ENCODE results near the gene SPAG16. TPM values are rescaled to one million over a fixed set of nuclear protein-coding genes. Genes with fewer than 3 reads are reported as not detected.
"Not testable (repeated sequence)": the region's sequence is repeated elsewhere in the genome, so short reads cannot be mapped to it uniquely, and the experiment has no call there.

Gene SPAG16
- total RNA-seq, 1 donor from 2014 or later, result 14.4 TPM

DNA sequence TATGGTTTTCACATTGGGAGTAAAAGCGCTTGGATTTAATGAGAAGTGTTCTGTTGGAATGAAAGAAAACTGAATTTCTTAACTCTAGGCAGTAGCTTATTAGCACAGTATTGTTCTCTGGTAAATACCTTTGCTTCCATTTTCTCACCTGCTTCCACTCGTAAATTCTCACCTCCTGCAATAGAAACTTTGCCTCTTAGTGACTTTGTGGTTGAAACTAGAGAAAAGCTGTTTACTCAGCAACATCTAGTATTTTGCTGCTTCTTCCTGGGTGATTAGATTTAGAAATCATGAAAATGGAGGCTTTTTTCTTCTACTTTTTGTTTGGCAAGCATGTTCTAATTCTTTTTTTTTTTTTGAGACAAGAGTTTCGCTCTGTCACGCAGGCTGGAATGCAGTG is 385.4 kb downstream of the SPAG16 start:
- TF ChIP-seq, protein P1, sequence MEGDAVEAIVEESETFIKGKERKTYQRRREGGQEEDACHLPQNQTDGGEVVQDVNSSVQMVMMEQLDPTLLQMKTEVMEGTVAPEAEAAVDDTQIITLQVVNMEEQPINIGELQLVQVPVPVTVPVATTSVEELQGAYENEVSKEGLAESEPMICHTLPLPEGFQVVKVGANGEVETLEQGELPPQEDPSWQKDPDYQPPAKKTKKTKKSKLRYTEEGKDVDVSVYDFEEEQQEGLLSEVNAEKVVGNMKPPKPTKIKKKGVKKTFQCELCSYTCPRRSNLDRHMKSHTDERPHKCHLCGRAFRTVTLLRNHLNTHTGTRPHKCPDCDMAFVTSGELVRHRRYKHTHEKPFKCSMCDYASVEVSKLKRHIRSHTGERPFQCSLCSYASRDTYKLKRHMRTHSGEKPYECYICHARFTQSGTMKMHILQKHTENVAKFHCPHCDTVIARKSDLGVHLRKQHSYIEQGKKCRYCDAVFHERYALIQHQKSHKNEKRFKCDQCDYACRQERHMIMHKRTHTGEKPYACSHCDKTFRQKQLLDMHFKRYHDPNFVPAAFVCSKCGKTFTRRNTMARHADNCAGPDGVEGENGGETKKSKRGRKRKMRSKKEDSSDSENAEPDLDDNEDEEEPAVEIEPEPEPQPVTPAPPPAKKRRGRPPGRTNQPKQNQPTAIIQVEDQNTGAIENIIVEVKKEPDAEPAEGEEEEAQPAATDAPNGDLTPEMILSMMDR (IDR thresholded peaks at IDR 0.05; ENCODE audit: unreplicated experiment), result no peak
- Mint-ChIP-seq H3K27ac (ENCODE audit: unreplicated experiment) (no peak overlapping the region), H3K4me1 (ENCODE audit: unreplicated experiment) (no peaks in the 10 kb centered on the region), H3K9me3 (ENCODE audit: unreplicated experiment) (no peaks in the 10 kb centered on the region), H3K4me3 (ENCODE audit: unreplicated experiment) (no peak overlapping the region), H3K36me3 (ENCODE audit: low read depth, unreplicated experiment) (no peaks in the 10 kb centered on the region), H3K27me3 (ENCODE audit: unreplicated experiment) (no peaks in the 10 kb centered on the region)
- no peak for DNase-seq (ENCODE audit: low spot score)

DNA sequence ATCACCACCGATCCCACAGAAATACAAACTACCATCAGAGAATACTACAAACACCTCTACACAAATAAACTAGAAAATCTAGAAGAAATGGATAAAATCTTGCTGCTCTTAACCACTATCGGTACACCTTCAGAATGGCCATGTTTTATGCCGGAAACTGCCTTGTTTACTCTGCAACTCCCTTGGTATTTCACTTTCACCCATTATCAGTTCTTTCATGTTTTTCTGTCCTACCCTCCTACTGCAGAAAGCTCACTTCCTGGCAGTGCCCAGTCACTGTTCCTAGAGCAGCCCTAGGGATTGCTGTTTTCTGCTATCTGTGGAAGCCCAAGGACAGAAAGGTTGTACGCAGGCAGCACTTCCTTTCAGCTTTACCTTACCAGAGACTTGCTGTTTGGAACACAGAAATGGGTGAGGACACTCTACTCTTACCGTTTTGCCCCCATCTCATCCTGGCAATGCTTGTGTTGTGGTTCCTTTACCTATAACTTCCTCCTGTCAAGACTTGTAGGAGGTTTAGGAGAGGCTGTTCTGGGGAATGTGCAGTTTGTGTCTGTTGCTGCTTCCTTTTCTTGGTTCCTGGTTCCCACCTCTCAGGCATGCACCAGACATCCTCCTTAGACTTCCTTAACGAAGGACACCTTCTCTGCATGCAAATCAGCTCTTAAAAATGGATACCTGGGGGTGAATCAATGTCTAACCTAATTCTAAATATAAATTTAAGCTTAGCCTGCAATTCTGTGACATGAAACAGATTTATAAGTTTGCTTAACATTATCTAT is 394.4 kb downstream of the SPAG16 start:
- H3K27me3 Mint-ChIP-seq (ENCODE audit: unreplicated experiment), result no peaks in the 10 kb centered on the region
- peaks cover 4% of the 10 kb centered on the region for H3K36me3 Mint-ChIP-seq (ENCODE audit: low read depth, unreplicated experiment)
- peak; percentile 5 for DNase-seq (ENCODE audit: low spot score)
- TF ChIP-seq, protein P1 (IDR thresholded peaks at IDR 0.05; ENCODE audit: unreplicated experiment), result no peak
- no peak overlapping the region for H3K4me3 Mint-ChIP-seq (ENCODE audit: unreplicated experiment)
- H3K9me3 Mint-ChIP-seq (ENCODE audit: unreplicated experiment), result peaks cover 7% of the 10 kb centered on the region
- H3K4me1 Mint-ChIP-seq (ENCODE audit: unreplicated experiment), result peaks cover 15% of the 10 kb centered on the region
- peak overlapping the region; percentile 89 for H3K27ac Mint-ChIP-seq (ENCODE audit: unreplicated experiment)

DNA sequence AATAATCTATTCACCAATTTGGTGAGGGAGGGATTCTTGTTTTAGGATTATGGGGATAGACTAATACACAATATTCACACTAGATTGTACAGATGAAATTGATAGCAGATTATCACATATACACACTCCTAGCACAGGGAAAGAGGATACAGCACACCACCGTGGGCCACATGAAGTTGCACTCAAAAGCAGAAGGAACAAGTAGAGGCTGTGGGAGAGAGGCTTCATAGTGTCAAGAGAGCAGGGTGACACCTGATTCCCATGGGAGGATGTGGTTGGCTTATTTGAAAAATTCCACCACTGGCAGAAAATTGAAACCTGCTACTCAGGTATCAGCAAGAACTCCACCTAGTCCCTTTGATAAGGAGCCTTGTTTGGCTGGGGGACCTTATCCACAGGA is 395.6 kb downstream of the SPAG16 start:
- peaks cover 15% of the 10 kb centered on the region for H3K4me1 Mint-ChIP-seq (ENCODE audit: unreplicated experiment)
- DNase-seq (ENCODE audit: low spot score), result no peak
- H3K27ac Mint-ChIP-seq (ENCODE audit: unreplicated experiment), result no peak overlapping the region
- H3K27me3 Mint-ChIP-seq (ENCODE audit: unreplicated experiment), result no peaks in the 10 kb centered on the region
- TF ChIP-seq, protein P1 (IDR thresholded peaks at IDR 0.05; ENCODE audit: unreplicated experiment), result no peak
- H3K4me3 Mint-ChIP-seq (ENCODE audit: unreplicated experiment), result no peak overlapping the region
- H3K36me3 Mint-ChIP-seq (ENCODE audit: low read depth, unreplicated experiment), result peaks cover 4% of the 10 kb centered on the region
- peaks cover 7% of the 10 kb centered on the region for H3K9me3 Mint-ChIP-seq (ENCODE audit: unreplicated experiment)

DNA sequence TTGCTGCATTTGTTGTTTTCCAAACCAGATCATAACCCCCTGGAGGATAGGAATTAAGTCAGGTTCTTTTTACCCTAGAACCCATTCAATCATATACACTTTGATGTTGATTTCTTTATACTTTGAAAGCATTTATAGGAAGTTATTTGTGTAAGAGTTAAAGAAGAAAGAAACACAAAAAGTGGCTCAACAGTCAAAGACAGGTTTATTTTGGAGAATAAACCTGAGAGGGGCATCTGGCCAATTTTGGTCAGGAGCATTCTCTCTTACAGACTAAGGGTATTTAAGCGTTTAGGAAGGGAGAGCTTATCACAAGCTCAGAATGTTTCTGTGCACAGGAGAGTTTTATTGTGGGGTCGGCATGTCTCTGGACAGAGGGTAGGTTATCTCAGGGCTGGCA is 398.0 kb downstream of the SPAG16 start:
- Mint-ChIP-seq H3K4me1 (ENCODE audit: unreplicated experiment) (peaks cover 15% of the 10 kb centered on the region), H3K36me3 (ENCODE audit: low read depth, unreplicated experiment) (peaks cover 4% of the 10 kb centered on the region), H3K27me3 (ENCODE audit: unreplicated experiment) (no peaks in the 10 kb centered on the region), H3K9me3 (ENCODE audit: unreplicated experiment) (peaks cover 7% of the 10 kb centered on the region), H3K27ac (ENCODE audit: unreplicated experiment) (no peak overlapping the region), H3K4me3 (ENCODE audit: unreplicated experiment) (no peak overlapping the region)
- DNase-seq (ENCODE audit: low spot score), result no peak
- TF ChIP-seq, protein P1 (IDR thresholded peaks at IDR 0.05; ENCODE audit: unreplicated experiment), result no peak

DNA sequence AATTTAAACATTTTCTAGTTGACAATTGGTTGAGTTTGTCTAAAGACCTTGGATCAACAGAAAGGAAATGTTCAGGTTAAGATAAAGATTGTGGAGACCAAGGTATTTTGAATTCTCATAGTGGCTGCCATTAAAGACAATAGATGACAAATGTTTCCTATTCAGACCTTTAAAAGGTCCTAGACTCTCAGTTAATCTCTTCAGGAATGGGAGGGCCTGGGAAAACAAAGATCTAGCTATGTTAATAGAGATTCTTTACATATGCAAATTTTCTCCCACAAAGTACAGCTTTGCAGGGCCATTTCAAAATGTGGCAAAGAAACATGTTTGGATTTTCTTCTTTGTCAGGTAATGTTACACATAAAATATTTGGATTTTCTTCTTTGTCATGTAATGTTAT is 403.9 kb downstream of the SPAG16 start:
- H3K9me3 Mint-ChIP-seq (ENCODE audit: unreplicated experiment), result no peaks in the 10 kb centered on the region
- TF ChIP-seq, protein P1 (IDR thresholded peaks at IDR 0.05; ENCODE audit: unreplicated experiment), result no peak
- H3K4me1 Mint-ChIP-seq (ENCODE audit: unreplicated experiment), result peaks cover 3% of the 10 kb centered on the region
- H3K27ac Mint-ChIP-seq (ENCODE audit: unreplicated experiment), result no peak overlapping the region
- H3K27me3 Mint-ChIP-seq (ENCODE audit: unreplicated experiment), result no peaks in the 10 kb centered on the region
- DNase-seq (ENCODE audit: low spot score), result no peak
- H3K36me3 Mint-ChIP-seq (ENCODE audit: low read depth, unreplicated experiment), result no peaks in the 10 kb centered on the region
- no peak overlapping the region for H3K4me3 Mint-ChIP-seq (ENCODE audit: unreplicated experiment)

DNA sequence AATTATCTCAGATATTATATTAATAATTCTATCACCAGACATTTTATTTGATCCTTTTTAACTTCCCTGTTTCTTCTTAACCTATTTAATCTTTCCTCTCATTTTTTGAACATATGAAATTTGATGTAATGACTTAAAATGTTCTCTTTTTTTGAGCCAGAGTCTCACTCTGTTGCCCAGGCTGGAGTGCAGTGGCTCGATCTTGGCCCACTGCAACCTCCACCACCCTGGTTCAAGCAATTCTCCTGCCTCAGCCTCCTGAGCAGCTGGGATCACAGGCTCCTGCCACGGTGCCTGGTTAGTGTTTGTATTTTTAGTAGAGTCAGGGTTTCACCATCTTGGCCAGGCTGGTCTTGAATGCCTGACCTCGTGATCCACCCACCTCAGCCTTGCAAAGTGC is 404.6 kb downstream of the SPAG16 start:
- not testable (repeated sequence) for H3K4me1 Mint-ChIP-seq (ENCODE audit: unreplicated experiment); H3K27ac Mint-ChIP-seq (ENCODE audit: unreplicated experiment); H3K9me3 Mint-ChIP-seq (ENCODE audit: unreplicated experiment); DNase-seq (ENCODE audit: low spot score); H3K36me3 Mint-ChIP-seq (ENCODE audit: low read depth, unreplicated experiment); H3K27me3 Mint-ChIP-seq (ENCODE audit: unreplicated experiment); H3K4me3 Mint-ChIP-seq (ENCODE audit: unreplicated experiment)

Data from endothelial cell (in vitro differentiated cells).